Naive B cell (primary cell): ENCODE measurements around the gene PCDHB14. TPM values are rescaled to one million over a fixed set of nuclear protein-coding genes. Genes with fewer than 3 reads are reported as not detected.
"Not testable (repeated sequence)": the region's sequence is repeated elsewhere in the genome, so short reads cannot be mapped to it uniquely, and the experiment has no call there.

Experiments
- ATAC-seq, 2 donors: fragments of 150-1000 bp; cut with Tn5 transposase; 2 replicates each; pipeline ENCODE4 v1.10.0; 2021; ENCODE audit warnings: low read depth in 2 of 2, mild to moderate bottlenecking in 2 of 2, moderate library complexity in 2 of 2
- DNase-seq: peaks from one replicate; pipeline ENCODE4 v3.0.0; 2022
- H3K27ac Mint-ChIP-seq, 6 donors: one replicate each; pipeline ENCODE4 v1.8.0; 2020 to 2022; ENCODE audit warnings: mild to moderate bottlenecking in 6 of 6, mixed read lengths in 6 of 6, moderate library complexity in 5 of 6, inconsistent platforms in 2 of 6
- H3K27me3 Mint-ChIP-seq, 3 donors: one replicate each; pipeline ENCODE4 v1.8.0; 2021 to 2022; ENCODE audit warnings: mixed read lengths in 3 of 3, mild to moderate bottlenecking in 1 of 3
- H3K36me3 Mint-ChIP-seq, 2 donors: one replicate each; pipeline ENCODE4 v1.8.0; 2020 to 2022; ENCODE audit warnings: mixed read lengths in 2 of 2, inconsistent platforms in 1 of 2, mild to moderate bottlenecking in 1 of 2
- H3K4me1 Mint-ChIP-seq, 3 donors: one replicate each; pipeline ENCODE4 v1.8.0; 2020 to 2022; ENCODE audit warnings: mixed read lengths in 3 of 3, inconsistent platforms in 1 of 3, mild to moderate bottlenecking in 1 of 3, moderate library complexity in 1 of 3
- H3K4me3 Mint-ChIP-seq, 8 donors: one replicate each; pipeline ENCODE4 v1.8.0; 2020 to 2022; ENCODE audit warnings: mild to moderate bottlenecking in 8 of 8, mixed read lengths in 8 of 8, moderate library complexity in 8 of 8, inconsistent platforms in 2 of 8
- H3K9me3 Mint-ChIP-seq, 7 donors: one replicate each; pipeline ENCODE4 v1.8.0; 2020 to 2022; ENCODE audit warnings: mixed read lengths in 7 of 7, mild to moderate bottlenecking in 5 of 7, inconsistent platforms in 2 of 7, moderate library complexity in 1 of 7
- polyA plus RNA-seq, 6 donors: library from polyadenylated mRNA; unstranded; fragments of 300-500 nt; fragmentation: Illumina TruSeq; gene quantifications; one replicate each; pipeline ENCODE4 v1.2.3, GENCODE V29; 2021; ENCODE audit warnings: low read depth in 6 of 6

Gene PCDHB14
- polyA plus RNA-seq, result not detected

DNA sequence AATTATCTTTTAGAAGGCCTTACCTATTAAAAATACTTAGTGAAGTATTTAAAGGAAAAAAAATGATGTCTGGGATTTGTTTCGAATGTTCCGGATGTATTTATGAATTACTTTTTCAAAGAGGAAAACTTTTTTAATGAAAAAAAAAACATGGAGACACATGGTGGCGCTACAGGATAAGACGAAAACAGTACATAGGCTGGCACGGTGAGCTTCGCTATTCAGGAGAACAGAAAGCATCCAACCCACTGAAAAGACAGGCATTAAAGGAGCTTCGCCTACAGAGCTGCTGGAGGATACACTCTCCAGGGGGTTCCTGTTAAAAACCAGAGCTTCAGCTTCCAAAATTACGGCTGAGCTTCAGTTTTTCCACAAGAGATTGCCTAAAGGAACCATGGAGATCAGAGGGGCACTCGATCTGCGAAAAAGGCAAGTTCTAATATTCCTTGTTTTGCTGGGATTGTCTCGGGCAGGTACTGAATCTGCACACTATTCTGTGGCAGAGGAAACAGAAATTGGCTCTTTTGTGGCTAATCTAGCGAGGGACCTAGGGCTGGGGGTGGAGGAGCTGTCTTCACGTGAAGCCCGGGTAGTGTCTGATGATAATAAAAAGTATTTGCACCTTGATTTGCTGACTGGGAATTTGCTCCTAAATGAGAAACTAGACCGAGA is at the start of gene PCDHB14:
Gene PCDHB14, plus strand, starts transcription at position 232 of the 672 bp plus-strand sequence. Its CDS starts 163 bp downstream, at position 395.
- DNase-seq (no peak), ATAC-seq (no peak)
- Mint-ChIP-seq H3K36me3 (peaks cover 11 to 12% of the 10 kb centered on the region in 2 donors), H3K4me1 (peaks cover 0 to 10% (median 0%) of the 10 kb centered on the region in 3 donors), H3K27ac (no peak within 1 kb of the TSS), H3K4me3 (peak within 1 kb of the TSS in 5 of 8 donors; percentile 9 to 68 (median 45)), H3K27me3 (peaks cover 39 to 73% (median 46%) of the 10 kb centered on the region in 3 donors), H3K9me3 (peaks cover 4 to 73% (median 32%) of the 10 kb centered on the region in 7 donors)

DNA sequence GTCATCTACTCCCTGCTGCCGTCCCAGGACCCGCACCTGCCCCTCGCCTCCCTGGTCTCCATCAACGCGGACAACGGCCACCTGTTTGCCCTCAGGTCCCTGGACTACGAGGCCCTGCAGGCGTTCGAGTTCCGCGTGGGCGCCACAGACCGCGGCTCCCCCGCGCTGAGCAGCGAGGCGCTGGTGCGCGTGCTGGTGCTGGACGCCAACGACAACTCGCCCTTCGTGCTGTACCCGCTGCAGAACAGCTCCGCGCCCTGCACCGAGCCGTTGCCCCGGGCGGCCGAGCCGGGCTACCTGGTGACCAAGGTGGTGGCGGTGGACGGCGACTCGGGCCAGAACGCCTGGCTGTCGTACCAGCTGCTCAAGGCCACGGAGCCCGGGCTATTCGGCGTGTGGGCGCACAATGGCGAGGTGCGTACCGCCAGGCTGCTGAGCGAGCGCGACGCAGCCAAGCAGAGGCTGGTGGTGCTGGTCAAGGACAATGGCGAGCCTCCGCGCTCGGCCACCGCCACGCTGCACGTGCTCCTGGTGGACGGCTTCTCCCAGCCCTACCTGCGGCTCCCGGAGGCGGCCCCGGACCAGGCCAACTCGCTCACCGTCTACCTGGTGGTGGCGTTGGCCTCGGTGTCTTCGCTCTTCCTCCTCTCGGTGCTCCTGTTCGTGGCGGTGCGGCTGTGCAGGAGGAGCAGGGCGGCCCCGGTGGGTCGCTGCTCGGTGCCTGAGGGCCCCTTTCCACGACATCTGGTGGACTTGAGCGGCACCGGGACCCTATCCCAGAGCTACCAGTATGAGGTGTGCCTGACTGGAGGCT is 48.6 kb upstream of the PCDHB14 start:
- H3K4me1 Mint-ChIP-seq, H3K27ac Mint-ChIP-seq, DNase-seq, H3K36me3 Mint-ChIP-seq, ATAC-seq: not testable (repeated sequence)
- H3K9me3 Mint-ChIP-seq, result peaks cover 0 to 27% (median 14%) of the 10 kb centered on the region in 7 donors
- peak overlapping the region in 1 of 8 donors; percentile 29 for H3K4me3 Mint-ChIP-seq
- H3K27me3 Mint-ChIP-seq, result peaks cover 12 to 29% (median 14%) of the 10 kb centered on the region in 3 donors

GRCh38 chr5:141175933-141176332 is 47.2 kb upstream of the PCDHB14 start:
- Mint-ChIP-seq H3K4me3 (no peak overlapping the region), H3K36me3 (peaks cover 0 to 5% of the 10 kb centered on the region in 2 donors), H3K27ac (no peak overlapping the region), H3K27me3 (peaks cover 9 to 29% (median 14%) of the 10 kb centered on the region in 3 donors), H3K4me1 (peaks cover 0 to 8% (median 4%) of the 10 kb centered on the region in 3 donors), H3K9me3 (peaks cover 0 to 36% (median 17%) of the 10 kb centered on the region in 7 donors)
- no peak for ATAC-seq
- DNase-seq, result no peak

DNA sequence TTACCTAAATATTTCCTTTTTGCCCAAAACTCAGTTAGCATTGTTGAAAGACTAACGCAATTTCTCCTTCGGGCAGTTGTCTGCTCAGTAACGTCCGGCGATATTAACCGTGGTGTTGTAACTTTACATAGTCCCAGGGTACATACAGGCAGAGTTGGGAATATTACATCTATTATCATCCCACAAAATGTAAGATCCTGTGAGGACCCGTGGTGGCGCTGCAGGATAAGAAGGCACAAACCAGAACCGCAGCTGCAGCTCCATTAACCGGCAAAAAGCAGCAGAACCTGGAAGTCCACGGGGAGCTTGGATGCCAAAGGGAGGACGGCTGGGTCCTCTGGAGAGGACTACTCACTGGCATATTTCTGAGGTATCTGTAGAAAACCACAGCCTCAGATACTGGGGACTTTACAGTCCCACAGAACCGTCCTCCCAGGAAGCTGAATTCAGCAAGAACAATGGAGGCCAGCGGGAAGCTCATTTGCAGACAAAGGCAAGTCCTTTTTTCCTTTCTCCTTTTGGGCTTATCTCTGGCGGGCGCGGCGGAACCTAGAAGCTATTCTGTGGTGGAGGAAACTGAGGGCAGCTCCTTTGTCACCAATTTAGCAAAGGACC is 45.5 kb upstream of the PCDHB14 start, which contains the start of gene PCDHB8:
Gene PCDHB8, plus strand, starts transcription at position 214 of the 615 bp plus-strand sequence. Its CDS starts 245 bp downstream, at position 459.
- Mint-ChIP-seq H3K36me3 (peaks cover 7 to 13% of the 10 kb centered on the region in 2 donors), H3K27me3 (peaks cover 13 to 37% (median 17%) of the 10 kb centered on the region in 3 donors), H3K9me3 (peaks cover 1 to 42% (median 20%) of the 10 kb centered on the region in 7 donors)
- H3K4me1 Mint-ChIP-seq, H3K4me3 Mint-ChIP-seq, DNase-seq, ATAC-seq, H3K27ac Mint-ChIP-seq: not testable (repeated sequence)

DNA sequence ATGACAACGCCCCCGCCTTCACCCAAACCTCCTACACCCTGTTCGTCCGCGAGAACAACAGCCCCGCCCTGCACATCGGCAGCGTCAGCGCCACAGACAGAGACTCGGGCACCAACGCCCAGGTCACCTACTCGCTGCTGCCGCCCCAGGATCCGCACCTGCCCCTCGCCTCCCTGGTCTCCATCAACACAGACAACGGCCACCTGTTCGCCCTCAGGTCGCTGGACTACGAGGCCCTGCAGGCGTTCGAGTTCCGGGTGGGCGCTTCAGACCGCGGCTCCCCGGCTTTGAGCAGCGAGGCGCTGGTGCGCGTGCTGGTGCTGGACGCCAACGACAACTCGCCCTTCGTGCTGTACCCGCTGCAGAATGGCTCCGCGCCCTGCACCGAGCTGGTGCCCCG is 43.8 kb upstream of the PCDHB14 start:
- H3K4me1 Mint-ChIP-seq, DNase-seq, H3K27ac Mint-ChIP-seq, ATAC-seq, H3K4me3 Mint-ChIP-seq: not testable (repeated sequence)
- Mint-ChIP-seq H3K36me3 (peaks cover 8 to 17% of the 10 kb centered on the region in 2 donors), H3K27me3 (peaks cover 18 to 32% (median 25%) of the 10 kb centered on the region in 3 donors), H3K9me3 (peaks cover 5 to 38% (median 22%) of the 10 kb centered on the region in 7 donors)

DNA sequence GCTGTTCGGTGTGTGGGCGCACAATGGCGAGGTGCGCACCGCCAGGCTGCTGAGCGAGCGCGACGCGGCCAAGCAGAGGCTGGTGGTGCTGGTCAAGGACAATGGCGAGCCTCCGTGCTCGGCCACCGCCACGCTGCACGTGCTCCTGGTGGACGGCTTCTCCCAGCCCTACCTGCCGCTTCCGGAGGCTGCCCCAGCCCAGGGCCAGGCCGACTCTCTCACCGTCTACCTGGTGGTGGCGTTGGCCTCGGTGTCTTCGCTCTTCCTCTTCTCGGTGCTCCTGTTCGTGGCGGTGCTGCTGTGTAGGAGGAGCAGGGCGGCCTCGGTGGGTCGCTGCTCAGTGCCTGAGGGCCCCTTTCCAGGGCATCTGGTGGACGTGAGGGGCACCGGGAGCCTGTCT is 43.3 kb upstream of the PCDHB14 start:
- ATAC-seq, DNase-seq, H3K4me3 Mint-ChIP-seq, H3K4me1 Mint-ChIP-seq: not testable (repeated sequence)
- H3K9me3 Mint-ChIP-seq, result peaks cover 5 to 41% (median 25%) of the 10 kb centered on the region in 7 donors
- peaks cover 11 to 17% of the 10 kb centered on the region in 2 donors for H3K36me3 Mint-ChIP-seq
- H3K27me3 Mint-ChIP-seq, result peaks cover 16 to 37% (median 30%) of the 10 kb centered on the region in 3 donors
- peak overlapping the region in 1 of 6 donors; percentile 89 for H3K27ac Mint-ChIP-seq

DNA sequence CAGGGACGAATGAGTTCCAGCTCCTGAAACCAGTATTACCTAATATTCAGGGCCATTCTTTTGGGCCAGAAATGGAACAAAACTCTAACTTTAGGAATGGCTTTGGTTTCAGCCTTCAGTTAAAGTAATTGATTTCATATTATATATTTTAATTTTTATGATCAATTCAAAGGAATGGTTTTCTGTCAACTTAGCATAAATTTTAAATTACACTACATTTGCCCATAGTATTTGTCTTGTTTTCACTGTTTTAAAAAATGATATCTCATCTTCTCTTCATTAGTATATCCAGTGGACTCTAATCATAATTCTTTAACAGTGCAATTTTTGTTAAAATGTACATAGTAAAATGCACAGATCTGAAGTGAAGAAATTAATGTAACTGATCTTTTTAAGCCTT is 42.8 kb upstream of the PCDHB14 start:
- H3K4me1 Mint-ChIP-seq, result peaks cover 0 to 4% (median 0%) of the 10 kb centered on the region in 3 donors
- H3K36me3 Mint-ChIP-seq, result peaks cover 14 to 17% of the 10 kb centered on the region in 2 donors
- peak overlapping the region in 1 of 6 donors; percentile 89 for H3K27ac Mint-ChIP-seq
- H3K9me3 Mint-ChIP-seq, result peaks cover 5 to 42% (median 26%) of the 10 kb centered on the region in 7 donors
- H3K4me3 Mint-ChIP-seq, result no peak overlapping the region
- DNase-seq, result no peak
- H3K27me3 Mint-ChIP-seq, result peaks cover 12 to 40% (median 33%) of the 10 kb centered on the region in 3 donors
- no peak for ATAC-seq

GRCh38 chr5:141182248-141182647 is 40.9 kb upstream of the PCDHB14 start, which contains the start of gene PCDHB16:
Gene PCDHB16, plus strand, starts transcription at chr5:141182387. Its CDS starts 173 bp downstream, at chr5:141182560.
- peaks cover 27 to 56% (median 44%) of the 10 kb centered on the region in 3 donors for H3K27me3 Mint-ChIP-seq

DNA sequence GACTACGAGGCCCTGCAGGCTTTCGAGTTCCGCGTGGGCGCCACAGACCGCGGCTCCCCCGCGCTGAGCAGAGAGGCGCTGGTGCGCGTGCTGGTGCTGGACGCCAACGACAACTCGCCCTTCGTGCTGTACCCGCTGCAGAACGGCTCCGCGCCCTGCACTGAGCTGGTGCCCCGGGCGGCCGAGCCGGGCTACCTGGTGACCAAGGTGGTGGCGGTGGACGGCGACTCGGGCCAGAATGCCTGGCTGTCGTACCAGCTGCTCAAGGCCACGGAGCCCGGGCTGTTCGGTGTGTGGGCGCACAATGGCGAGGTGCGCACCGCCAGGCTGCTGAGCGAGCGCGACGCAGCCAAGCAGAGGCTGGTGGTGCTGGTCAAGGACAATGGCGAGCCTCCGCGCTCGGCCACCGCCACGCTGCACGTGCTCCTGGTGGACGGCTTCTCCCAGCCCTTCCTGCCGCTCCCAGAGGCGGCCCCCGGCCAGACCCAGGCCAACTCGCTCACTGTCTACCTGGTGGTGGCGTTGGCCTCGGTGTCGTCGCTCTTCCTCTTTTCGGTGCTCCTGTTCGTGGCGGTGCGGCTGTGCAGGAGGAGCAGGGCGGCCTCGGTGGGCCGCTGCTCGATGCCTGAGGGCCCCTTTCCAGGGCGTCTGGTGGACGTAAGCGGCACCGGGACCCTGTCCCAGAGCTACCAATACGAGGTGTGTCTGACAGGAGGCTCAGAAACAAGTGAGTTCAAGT is 38.9 kb upstream of the PCDHB14 start:
- Mint-ChIP-seq H3K27me3 (peaks cover 32 to 71% (median 57%) of the 10 kb centered on the region in 3 donors), H3K27ac (peak overlapping the region in 1 of 6 donors; percentile 73), H3K9me3 (peaks cover 10 to 68% (median 44%) of the 10 kb centered on the region in 7 donors), H3K36me3 (peaks cover 26 to 36% of the 10 kb centered on the region in 2 donors), H3K4me3 (peak overlapping the region in 2 of 8 donors; percentile 17 to 30)
- not testable (repeated sequence) for DNase-seq, ATAC-seq, H3K4me1 Mint-ChIP-seq

More at GRCh38 chr5:141182248-141182647, 40.9 kb upstream of the PCDHB14 start, which contains the start of gene PCDHB16:
- H3K36me3 Mint-ChIP-seq, result peaks cover 22 to 28% of the 10 kb centered on the region in 2 donors
- H3K4me1 Mint-ChIP-seq, result peaks cover 5 to 8% (median 5%) of the 10 kb centered on the region in 3 donors
- no peak within 1 kb of the TSS for H3K4me3 Mint-ChIP-seq
- peak within 1 kb of the TSS in 1 of 6 donors; percentile 15 for H3K27ac Mint-ChIP-seq
- H3K9me3 Mint-ChIP-seq, result peaks cover 8 to 54% (median 35%) of the 10 kb centered on the region in 7 donors
- ATAC-seq (no peak), DNase-seq (no peak)

DNA sequence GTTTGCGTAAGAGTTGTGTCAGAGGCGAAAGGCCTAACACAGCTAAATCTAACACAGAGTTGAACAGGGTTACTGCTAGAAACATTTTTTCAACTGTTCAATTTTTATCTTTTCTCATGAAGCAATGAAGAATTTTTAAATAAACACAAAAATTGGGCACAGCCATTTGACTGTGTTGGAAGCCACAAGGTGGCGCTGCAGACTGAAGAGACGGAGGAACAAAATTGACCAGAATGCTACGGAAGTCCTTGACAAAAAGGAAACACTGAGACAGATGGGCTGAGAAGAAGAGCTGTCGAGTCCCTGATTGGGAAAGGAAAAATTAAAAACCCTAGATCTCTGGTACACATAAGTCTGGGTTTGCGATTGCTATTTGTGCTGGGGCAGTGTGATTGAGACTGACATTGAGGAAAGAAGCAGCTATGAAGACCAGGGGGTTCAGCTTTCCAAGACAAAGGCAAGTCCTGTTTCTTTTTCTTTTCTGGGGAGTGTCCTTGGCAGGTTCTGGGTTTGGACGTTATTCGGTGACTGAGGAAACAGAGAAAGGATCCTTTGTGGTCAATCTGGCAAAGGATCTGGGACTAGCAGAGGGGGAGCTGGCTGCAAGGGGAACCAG is 36.1 kb upstream of the PCDHB14 start, which contains the start of gene PCDHB9:
Gene PCDHB9, plus strand, starts transcription at position 265 of the 616 bp plus-strand sequence. Its CDS starts 158 bp downstream, at position 423.
- H3K9me3 Mint-ChIP-seq, result peaks cover 8 to 75% (median 46%) of the 10 kb centered on the region in 7 donors
- H3K27me3 Mint-ChIP-seq, result peaks cover 42 to 78% (median 57%) of the 10 kb centered on the region in 3 donors
- peaks cover 26 to 43% of the 10 kb centered on the region in 2 donors for H3K36me3 Mint-ChIP-seq
- peak within 1 kb of the TSS in 1 of 6 donors; percentile 2 for H3K27ac Mint-ChIP-seq
- peak; percentile 6 for DNase-seq
- H3K4me1 Mint-ChIP-seq, result peaks cover 5 to 9% (median 5%) of the 10 kb centered on the region in 3 donors
- no peak for ATAC-seq
- peak within 1 kb of the TSS in 5 of 8 donors; percentile 10 to 50 (median 42) for H3K4me3 Mint-ChIP-seq

- not testable (repeated sequence) for H3K27ac Mint-ChIP-seq, H3K4me3 Mint-ChIP-seq, DNase-seq, ATAC-seq, H3K4me1 Mint-ChIP-seq
- Mint-ChIP-seq H3K27me3 (peaks cover 35 to 78% (median 46%) of the 10 kb centered on the region in 3 donors), H3K9me3 (peaks cover 7 to 74% (median 46%) of the 10 kb centered on the region in 7 donors), H3K36me3 (peaks cover 18 to 43% of the 10 kb centered on the region in 2 donors)
Measured at GRCh38 chr5:141188682-141189081, 34.5 kb upstream of the PCDHB14 start.
